SH-SY5Y (cell line): ENCODE data around the gene WDR70.

Source experiments
- GATA2 ChIP-seq: IDR thresholded peaks from 2 replicates; pipeline ENCODE4 v1.6.1; 2011; ENCODE audit warnings: mild to moderate bottlenecking, low read depth, low read length
- GATA3 ChIP-seq: IDR thresholded peaks from 2 replicates; pipeline ENCODE4 v1.6.1; 2011; ENCODE audit warnings: low read depth, mild to moderate bottlenecking, low read length, moderate library complexity

DNA sequence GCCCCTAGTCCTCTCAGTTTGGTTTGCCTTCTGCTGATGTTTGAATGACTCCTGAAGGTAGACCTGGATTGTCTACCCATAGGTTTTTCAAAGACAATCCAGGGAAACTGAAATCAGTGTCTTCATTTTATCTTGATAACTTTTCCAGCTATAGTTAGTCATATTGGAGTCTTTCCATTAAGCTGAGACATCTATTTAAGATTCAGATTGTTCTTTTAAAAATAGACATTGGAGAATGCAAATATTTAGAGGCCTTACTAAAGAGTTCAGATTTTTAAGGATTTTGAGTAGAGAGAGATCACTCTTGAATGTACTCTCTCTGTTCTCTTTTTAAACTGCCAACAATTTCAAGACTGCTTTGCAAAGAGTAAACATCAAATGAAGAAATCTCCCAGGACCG lies 391.7 kb downstream of the WDR70 start:
- no peak for TF ChIP-seq GATA2
- no peak for TF ChIP-seq GATA3
